Esophagus muscularis mucosa (tissue), 4 donors: ENCODE results near the gene GALK1. TPM values are rescaled to one million over a fixed set of nuclear protein-coding genes. Genes with fewer than 3 reads are reported as not detected.

Experiments
- DNase-seq: peaks from one replicate; pipeline ENCODE4 v3.0.0-alpha.2; 2017; ENCODE audit errors: extremely low spot score
- H3K27ac ChIP-seq, 4 donors: fragments of 200-600 bp; sonication (generic); replicated peaks in 1 of 4; 1 replicate in 3 of 4; 2 replicates in 1 of 4; pipeline ENCODE4 v1.5.1; 2016 to 2019; ENCODE audit warnings: mild to moderate bottlenecking in 1 of 4
- H3K27me3 ChIP-seq, 4 donors: fragments of 200-600 bp; sonication (generic); one replicate each; pipeline versions ENCODE4 v1.5.1 to v1.6.0; 2016 to 2019
- H3K36me3 ChIP-seq, 4 donors: fragments of 200-600 bp; sonication (generic); one replicate each; pipeline ENCODE4 v1.5.1; 2016 to 2019
- H3K4me1 ChIP-seq, 4 donors: fragments of 200-600 bp; sonication (generic); one replicate each; pipeline ENCODE4 v1.5.1; 2016 to 2019
- H3K4me3 ChIP-seq, 4 donors: fragments of 200-600 bp; sonication (generic); 1 replicate in 2 of 4; 2 replicates in 2 of 4; pipeline ENCODE4 v1.5.1; 2016 to 2019; ENCODE audit warnings: mild to moderate bottlenecking in 4 of 4, moderate library complexity in 1 of 4
- H3K9me3 ChIP-seq, 4 donors: fragments of 200-600 bp; sonication (generic); 1 replicate in 3 of 4; 2 replicates in 1 of 4; pipeline ENCODE4 v1.5.1; 2016 to 2019
- CTCF ChIP-seq, 3 experiments: fragments of 200-600 bp in 2 of 3; fragments of 450-650 bp in 1 of 3; sonication (generic) in 2 of 3; IDR thresholded peaks; one replicate each; pipeline ENCODE4 v1.5.1; 2017 to 2019; ENCODE audit warnings: antibody characterized with exemption in 3 of 3, mild to moderate bottlenecking in 2 of 3, moderate library complexity in 1 of 3
- EP300 ChIP-seq: sonication (generic); formaldehyde crosslinking; IDR thresholded peaks from one replicate; pipeline ENCODE4 v1.6.1; 2017; ENCODE audit warnings: antibody characterized with exemption
- POLR2A ChIP-seq: fragments of 450-650 bp; IDR thresholded peaks from one replicate; pipeline ENCODE4 v1.6.1; 2017; ENCODE audit warnings: antibody characterized with exemption, moderate library complexity, mild to moderate bottlenecking, low read depth
- POLR2AphosphoS5 ChIP-seq, 2 donors: sonication (generic); formaldehyde crosslinking; IDR thresholded peaks; one replicate each; pipeline ENCODE4 v1.6.1; 2017; ENCODE audit warnings: antibody characterized with exemption in 2 of 2
- WGBS: methylation state at CpG from one replicate; pipeline ENCODE4 v1.1.5; 2018; 5-methylcytosine and 5-hydroxymethylcytosine counted together
- intact Hi-C: fragments of 100-400 bp; cut with DNase I; formaldehyde crosslinking; loops from one replicate; pipeline ENCODE4 v1.15.1; 2023
- total RNA-seq, 4 donors: library from RNA; depleted of rRNA; stranded (reverse); fragments of >200 nt; gene quantifications; one replicate each; pipeline versions ENCODE4 v1.1.0 to v1.2.1, GENCODE V29; 2016

Gene GALK1
- total RNA-seq, 4 donors from 2014 or later, result 16.9 to 34.1 (median 24.4) TPM

GRCh38 chr17:75759457-75759856 lies 5.5 kb downstream of the GALK1 start:
- 89% methylated on average over 3 of the region's 3 CpGs for WGBS
- Histone ChIP-seq H3K4me1 (peaks cover 13 to 28% (median 25%) of the 10 kb centered on the region in 4 donors), H3K36me3 (peaks cover 0 to 75% (median 37%) of the 10 kb centered on the region in 4 donors), H3K4me3 (no peak overlapping the region), H3K27me3 (no peaks in the 10 kb centered on the region), H3K27ac (no peak overlapping the region), H3K9me3 (no peaks in the 10 kb centered on the region)
- DNase-seq, result no peak
- TF ChIP-seq POLR2AphosphoS5 (IDR thresholded peaks at IDR 0.05) (no peak), CTCF (IDR thresholded peaks at IDR 0.05) (no peak), POLR2A (no peak), EP300 (no peak)
- intact Hi-C loops, result no loop called here

GRCh38 chr17:75758131-75758905 lies 6.7 kb downstream of the GALK1 start:
- DNase-seq, result no peak
- H3K27me3 ChIP-seq, result no peaks in the 10 kb centered on the region
- H3K9me3 ChIP-seq, result no peaks in the 10 kb centered on the region
- WGBS, result 87% methylated on average over 28 of the region's 41 CpGs
- H3K36me3 ChIP-seq, result peaks cover 0 to 85% (median 37%) of the 10 kb centered on the region in 4 donors
- H3K4me3 ChIP-seq, result no peak overlapping the region
- no peak overlapping the region for H3K27ac ChIP-seq
- intact Hi-C loops, result no loop called here
- no peak for TF ChIP-seq EP300
- TF ChIP-seq POLR2A, result no peak
- no peak for TF ChIP-seq POLR2AphosphoS5 (IDR thresholded peaks at IDR 0.05)
- TF ChIP-seq CTCF (IDR thresholded peaks at IDR 0.05), result no peak
- peaks cover 11 to 28% (median 25%) of the 10 kb centered on the region in 4 donors for H3K4me1 ChIP-seq

GRCh38 chr17:75757086-75757681 lies 7.8 kb downstream of the GALK1 start:
- Histone ChIP-seq H3K9me3 (no peaks in the 10 kb centered on the region), H3K27me3 (no peaks in the 10 kb centered on the region), H3K4me1 (peaks cover 11 to 29% (median 24%) of the 10 kb centered on the region in 4 donors), H3K36me3 (peaks cover 0 to 86% (median 31%) of the 10 kb centered on the region in 4 donors), H3K4me3 (no peak overlapping the region), H3K27ac (no peak overlapping the region)
- TF ChIP-seq EP300 (no peak), CTCF (IDR thresholded peaks at IDR 0.05) (no peak), POLR2AphosphoS5 (IDR thresholded peaks at IDR 0.05) (no peak), POLR2A (no peak)
- no peak for DNase-seq
- WGBS, result 84% methylated on average over 5 of the region's 21 CpGs
- intact Hi-C loops, result no loop called here

GRCh38 chr17:75756451-75757085 lies 8.4 kb downstream of the GALK1 start:
- Histone ChIP-seq H3K27ac (no peak overlapping the region), H3K4me1 (peaks cover 11 to 29% (median 24%) of the 10 kb centered on the region in 4 donors), H3K27me3 (no peaks in the 10 kb centered on the region), H3K4me3 (no peak overlapping the region), H3K36me3 (peaks cover 0 to 88% (median 33%) of the 10 kb centered on the region in 4 donors), H3K9me3 (no peaks in the 10 kb centered on the region)
- WGBS, result 90% methylated on average over 13 of the region's 29 CpGs
- TF ChIP-seq CTCF (IDR thresholded peaks at IDR 0.05), result no peak
- TF ChIP-seq POLR2A, result no peak
- TF ChIP-seq POLR2AphosphoS5 (IDR thresholded peaks at IDR 0.05), result no peak
- no peak for TF ChIP-seq EP300
- intact Hi-C loops, result no loop called here
- DNase-seq, result no peak
